Upper lobe of left lung (tissue), 6 donors: ENCODE results near the gene STARD3NL. TPM values are rescaled to one million over a fixed set of nuclear protein-coding genes. Genes with fewer than 3 reads are reported as not detected.

ENCODE experiments used
- ATAC-seq, 2 donors: fragments of 200-7000 bp; cut with Tn5 transposase; one replicate each; pipeline ENCODE4 v1.9.1; 2022; ENCODE audit warnings: mild to moderate bottlenecking in 2 of 2, moderate library complexity in 2 of 2; ENCODE audit not compliant: low FRiP score in 2 of 2
- DNase-seq, 2 donors: peaks; one replicate each; pipeline ENCODE4 v3.0.0-alpha.2; 2019 to 2020
- H3K27ac ChIP-seq, 4 donors: fragments of 200-600 bp; sonication (generic); one replicate each; pipeline ENCODE4 v1.5.1; 2016 to 2019
- H3K27me3 ChIP-seq, 4 donors: fragments of 200-600 bp; sonication (generic); one replicate each; pipeline ENCODE4 v1.5.1; 2017 to 2019
- H3K36me3 ChIP-seq, 4 donors: fragments of 200-600 bp; sonication (generic); one replicate each; pipeline ENCODE4 v1.5.1; 2016 to 2019
- H3K4me1 ChIP-seq, 4 donors: fragments of 200-600 bp; sonication (generic); one replicate each; pipeline ENCODE4 v1.5.1; 2018 to 2019
- H3K4me3 ChIP-seq, 4 donors: fragments of 200-600 bp; sonication (generic); one replicate each; pipeline ENCODE4 v1.5.1; 2017 to 2019; ENCODE audit warnings: mild to moderate bottlenecking in 2 of 4, moderate library complexity in 1 of 4
- H3K9me3 ChIP-seq, 4 donors: fragments of 200-600 bp; sonication (generic); one replicate each; pipeline ENCODE4 v1.5.1; 2018 to 2019
- CTCF ChIP-seq, 6 experiments: fragments of 450-650 bp in 4 of 6; fragments of 200-600 bp in 2 of 6; sonication (generic) in 2 of 6; IDR thresholded peaks; one replicate each; pipeline ENCODE4 v1.5.1; 2016 to 2019; ENCODE audit warnings: antibody characterized with exemption in 6 of 6
- EP300 ChIP-seq, 4 donors: sonication (generic); formaldehyde crosslinking; IDR thresholded peaks; one replicate each; pipeline ENCODE4 v1.5.1; 2017; ENCODE audit warnings: antibody characterized with exemption in 4 of 4, control low read depth in 2 of 4
- POLR2A ChIP-seq, 4 donors: fragments of 450-650 bp; IDR thresholded peaks; one replicate each; pipeline ENCODE4 v1.5.1; 2016 to 2017; ENCODE audit warnings: antibody characterized with exemption in 4 of 4, mild to moderate bottlenecking in 2 of 4
- POLR2AphosphoS5 ChIP-seq, 2 donors: sonication (generic); formaldehyde crosslinking; IDR thresholded peaks; one replicate each; pipeline ENCODE4 v1.5.1; 2017; ENCODE audit warnings: antibody characterized with exemption in 2 of 2
- WGBS, 2 donors: methylation state at CpG; one replicate each; pipeline ENCODE4 v1.1.5; 2017 to 2018; 5-methylcytosine and 5-hydroxymethylcytosine counted together
- total RNA-seq, 6 donors: library from RNA; depleted of rRNA in 4 of 6; stranded (reverse); fragments of >200 nt in 4 of 6; gene quantifications; one replicate each; pipeline versions ENCODE4 v1.1.0 to v1.2.1, GENCODE V29; 2016 to 2021
- donor health status: DM: no; HTN: no; CAD: no; lungs with moderate emphysema.
- donor health status: DM: no; HTN: yes; CAD: no; lungs with severe emphysema.

Gene STARD3NL
- total RNA-seq, 6 donors from 2014 or later, result 30.3 to 80.0 (median 51.1) TPM

GRCh38 chr7:38154278-38154677 lies 23.8 kb upstream of the STARD3NL start:
- H3K4me1 ChIP-seq, result no peaks in the 10 kb centered on the region
- H3K27ac ChIP-seq, result no peak overlapping the region
- no peak for ATAC-seq
- TF ChIP-seq POLR2A (IDR thresholded peaks at IDR 0.05) (no peak), EP300 (IDR thresholded peaks at IDR 0.05) (no peak), CTCF (IDR thresholded peaks at IDR 0.05) (no peak), POLR2AphosphoS5 (IDR thresholded peaks at IDR 0.05) (no peak)
- H3K9me3 ChIP-seq, result no peaks in the 10 kb centered on the region
- no peaks in the 10 kb centered on the region for H3K27me3 ChIP-seq
- DNase-seq, result no peak
- WGBS, 2 donors, result 91 to 93% methylated on average over 2 of the region's 2 CpGs
- no peak overlapping the region for H3K4me3 ChIP-seq
- no peaks in the 10 kb centered on the region for H3K36me3 ChIP-seq

- no peaks in the 10 kb centered on the region for H3K9me3 ChIP-seq
- DNase-seq, result no peak
- no peaks in the 10 kb centered on the region for H3K27me3 ChIP-seq
- no peak for ATAC-seq
- H3K36me3 ChIP-seq, result no peaks in the 10 kb centered on the region
- H3K27ac ChIP-seq, result no peak overlapping the region
- 60 to 64% methylated on average over 5 of the region's 5 CpGs for WGBS, 2 donors
- TF ChIP-seq POLR2A (IDR thresholded peaks at IDR 0.05) (no peak), CTCF (IDR thresholded peaks at IDR 0.05) (no peak), POLR2AphosphoS5 (IDR thresholded peaks at IDR 0.05) (no peak), EP300 (IDR thresholded peaks at IDR 0.05) (no peak)
- no peak overlapping the region for H3K4me3 ChIP-seq
- no peaks in the 10 kb centered on the region for H3K4me1 ChIP-seq
Measured at GRCh38 chr7:38160003-38160571, 18.0 kb upstream of the STARD3NL start.

GRCh38 chr7:38162036-38162435 lies 16.0 kb upstream of the STARD3NL start:
- ATAC-seq (no peak), DNase-seq (no peak)
- Histone ChIP-seq H3K36me3 (no peaks in the 10 kb centered on the region), H3K4me3 (no peak overlapping the region), H3K4me1 (no peaks in the 10 kb centered on the region), H3K27me3 (no peaks in the 10 kb centered on the region), H3K9me3 (no peaks in the 10 kb centered on the region), H3K27ac (no peak overlapping the region)
- TF ChIP-seq CTCF (IDR thresholded peaks at IDR 0.05) (no peak), EP300 (IDR thresholded peaks at IDR 0.05) (no peak), POLR2A (IDR thresholded peaks at IDR 0.05) (no peak), POLR2AphosphoS5 (IDR thresholded peaks at IDR 0.05) (no peak)
- 76 to 83% methylated on average over 1 of the region's 1 CpG for WGBS, 2 donors

GRCh38 chr7:38163671-38164070 lies 14.4 kb upstream of the STARD3NL start:
- Histone ChIP-seq H3K27ac (no peak overlapping the region), H3K36me3 (no peaks in the 10 kb centered on the region), H3K9me3 (no peaks in the 10 kb centered on the region), H3K4me3 (no peak overlapping the region), H3K27me3 (no peaks in the 10 kb centered on the region), H3K4me1 (no peaks in the 10 kb centered on the region)
- 77 to 91% methylated on average over 4 of the region's 4 CpGs for WGBS, 2 donors
- TF ChIP-seq POLR2AphosphoS5 (IDR thresholded peaks at IDR 0.05) (no peak), POLR2A (IDR thresholded peaks at IDR 0.05) (no peak), CTCF (IDR thresholded peaks at IDR 0.05) (no peak), EP300 (IDR thresholded peaks at IDR 0.05) (no peak)
- DNase-seq, result no peak
- ATAC-seq, result no peak

GRCh38 chr7:38168890-38169570 lies 9.0 kb upstream of the STARD3NL start:
- H3K4me1 ChIP-seq, result peaks cover 0 to 6% (median 0%) of the 10 kb centered on the region in 4 donors
- no peak for TF ChIP-seq CTCF (IDR thresholded peaks at IDR 0.05)
- no peak for TF ChIP-seq POLR2AphosphoS5 (IDR thresholded peaks at IDR 0.05)
- TF ChIP-seq EP300 (IDR thresholded peaks at IDR 0.05), result no peak
- no peak for TF ChIP-seq POLR2A (IDR thresholded peaks at IDR 0.05)
- no peaks in the 10 kb centered on the region for H3K9me3 ChIP-seq
- no peaks in the 10 kb centered on the region for H3K27me3 ChIP-seq
- H3K4me3 ChIP-seq, result no peak overlapping the region
- no peaks in the 10 kb centered on the region for H3K36me3 ChIP-seq
- no peak for DNase-seq
- ATAC-seq, result no peak
- 63 to 67% methylated on average over 1 of the region's 1 CpG for WGBS, 2 donors
- H3K27ac ChIP-seq, result no peak overlapping the region
